CD4-positive, alpha-beta T cell treated with Interleukin-1 beta for 1 hour (primary cell): ENCODE measurements around the gene RAB21.

Experiments
- DNase-seq, 2 donors: peaks; one replicate each; pipeline ENCODE4 v3.0.0-alpha.2; 2020 to 2022

RAB21 gene, protein sequence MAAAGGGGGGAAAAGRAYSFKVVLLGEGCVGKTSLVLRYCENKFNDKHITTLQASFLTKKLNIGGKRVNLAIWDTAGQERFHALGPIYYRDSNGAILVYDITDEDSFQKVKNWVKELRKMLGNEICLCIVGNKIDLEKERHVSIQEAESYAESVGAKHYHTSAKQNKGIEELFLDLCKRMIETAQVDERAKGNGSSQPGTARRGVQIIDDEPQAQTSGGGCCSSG

DNA sequence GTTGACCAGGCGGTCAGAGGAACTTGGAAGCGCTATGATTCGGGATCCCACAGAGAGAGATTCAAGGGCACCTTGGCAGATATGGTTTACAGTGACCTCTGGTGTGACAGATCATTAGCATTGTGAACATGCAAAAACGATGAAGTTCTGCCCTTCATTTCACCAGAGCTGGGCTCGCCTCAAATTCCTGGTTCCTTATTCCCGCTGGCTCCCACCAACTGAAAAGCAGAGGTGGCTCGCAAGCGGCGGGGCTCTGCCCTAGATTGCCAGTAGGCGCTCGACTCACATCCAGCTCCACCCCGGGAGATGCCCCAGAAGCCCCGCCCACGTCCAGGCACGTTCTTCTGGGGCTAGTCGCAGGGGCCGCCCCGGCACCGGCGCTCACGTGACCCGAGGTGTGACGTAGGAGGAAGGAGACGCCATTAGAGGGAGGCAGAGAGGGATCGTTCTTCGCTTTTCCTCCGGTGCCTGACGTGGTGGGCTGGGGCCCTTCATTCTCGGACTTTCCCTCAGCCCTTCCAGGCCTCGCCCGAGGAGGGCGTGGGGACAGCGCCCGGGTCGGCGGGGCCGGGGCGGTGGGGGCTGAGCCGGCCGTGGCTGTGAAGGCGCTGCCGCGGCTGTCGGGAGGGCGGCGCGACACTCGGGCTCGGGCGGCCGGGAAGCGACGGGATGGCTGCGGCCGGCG is at the start of gene RAB21:
Gene RAB21 (plus strand): TSS at position 403 of the 685 bp plus-strand sequence. CDS start 267 bp downstream, at position 670.
- DNase-seq: peak; percentile 97 to 98

DNA sequence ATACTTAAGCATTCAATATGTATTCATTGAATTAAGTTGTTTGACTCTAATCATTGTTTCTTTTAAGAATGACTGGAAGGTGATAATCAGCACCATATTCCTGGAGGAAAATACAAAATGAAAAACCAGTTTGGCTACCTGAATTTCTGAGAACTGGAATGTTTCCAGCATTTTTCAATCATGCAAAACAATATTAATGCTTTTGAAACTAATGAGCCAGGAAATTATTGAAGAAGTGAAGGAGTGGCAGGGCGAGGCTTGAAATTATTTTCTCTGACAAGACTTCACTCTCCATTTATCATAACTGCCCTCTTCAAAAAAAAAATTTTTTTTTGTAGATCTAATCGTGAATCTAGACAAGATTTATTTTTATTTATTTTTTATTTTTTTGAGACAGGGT is 49.7 kb upstream of the RAB21 start:
- no peak for DNase-seq

DNA sequence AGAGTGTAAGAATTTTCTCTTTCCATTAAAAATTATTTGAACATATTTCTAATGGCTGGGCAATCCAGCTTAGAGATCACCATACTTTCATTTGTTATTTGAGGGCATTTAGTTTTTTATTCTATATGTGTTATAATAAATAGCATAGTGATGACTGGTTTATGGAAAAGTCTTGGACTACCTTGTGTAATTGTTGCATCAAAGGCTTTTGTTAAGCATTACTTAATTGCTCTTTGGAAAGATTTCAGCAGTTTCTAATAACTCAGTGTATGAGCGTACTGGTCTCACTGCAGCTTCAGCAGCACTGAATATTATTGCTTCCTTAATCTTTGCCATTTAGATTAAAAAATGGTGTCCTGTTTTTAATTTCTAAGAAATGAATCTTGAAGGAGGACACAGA is 46.0 kb upstream of the RAB21 start:
- no peak for DNase-seq

DNA sequence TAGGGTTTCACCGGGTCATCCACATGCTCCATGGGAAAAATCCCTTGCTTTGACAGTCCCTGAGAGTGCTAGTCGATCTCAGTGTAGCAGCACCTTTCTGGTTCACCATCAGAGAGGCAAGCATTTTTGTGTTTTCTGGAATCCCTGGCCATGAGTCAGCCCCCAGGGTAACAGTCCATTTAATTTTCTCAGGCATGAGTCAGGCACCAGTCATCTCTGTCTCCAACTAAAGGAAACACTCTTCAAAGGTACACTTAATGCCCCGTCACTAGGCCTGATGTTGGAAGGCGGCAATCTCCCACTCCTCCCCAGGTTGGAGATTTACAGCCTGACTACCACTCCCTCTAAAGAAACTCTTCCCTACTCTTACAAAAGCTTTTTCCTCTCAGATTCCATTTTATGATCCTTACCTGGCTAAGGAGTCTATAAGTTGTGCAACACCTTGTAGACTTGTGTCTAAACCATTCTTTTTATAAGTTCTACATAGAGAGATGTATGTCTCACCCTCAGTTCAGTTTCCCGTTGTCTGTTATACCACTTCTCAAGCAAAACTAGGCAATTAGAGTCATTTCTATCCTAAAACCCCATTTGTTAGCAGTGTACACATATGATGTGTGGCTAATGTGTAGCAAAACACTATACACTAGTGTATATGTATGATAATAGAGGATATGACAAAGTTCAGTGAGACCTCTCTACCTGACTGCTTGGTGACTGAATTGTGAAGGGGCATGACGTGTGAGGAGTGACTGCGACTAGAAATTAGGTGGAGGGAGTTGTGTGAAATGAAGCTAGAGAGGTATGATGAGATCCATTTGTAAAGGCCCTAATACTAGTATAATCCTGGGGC is 44.2 kb upstream of the RAB21 start:
- DNase-seq: no peak

DNA sequence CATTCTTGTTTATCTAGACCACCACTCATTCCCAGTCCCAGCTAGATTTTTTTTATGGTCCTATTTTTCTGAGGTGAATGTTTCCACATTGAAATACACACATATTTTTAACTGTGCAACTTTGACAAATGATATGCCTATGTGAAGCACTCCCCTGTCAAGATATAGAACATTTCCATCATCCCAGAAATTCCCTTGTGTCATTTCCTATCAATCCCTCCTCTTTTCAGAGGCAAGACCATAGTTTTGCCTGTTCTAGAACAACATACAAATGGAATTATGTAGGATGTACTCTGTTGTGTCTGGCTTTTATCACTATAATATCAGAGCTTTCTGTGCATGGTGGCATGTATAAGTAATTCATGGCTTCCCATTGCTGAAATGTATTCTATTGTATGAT is 36.1 kb upstream of the RAB21 start:
- no peak for DNase-seq

DNA sequence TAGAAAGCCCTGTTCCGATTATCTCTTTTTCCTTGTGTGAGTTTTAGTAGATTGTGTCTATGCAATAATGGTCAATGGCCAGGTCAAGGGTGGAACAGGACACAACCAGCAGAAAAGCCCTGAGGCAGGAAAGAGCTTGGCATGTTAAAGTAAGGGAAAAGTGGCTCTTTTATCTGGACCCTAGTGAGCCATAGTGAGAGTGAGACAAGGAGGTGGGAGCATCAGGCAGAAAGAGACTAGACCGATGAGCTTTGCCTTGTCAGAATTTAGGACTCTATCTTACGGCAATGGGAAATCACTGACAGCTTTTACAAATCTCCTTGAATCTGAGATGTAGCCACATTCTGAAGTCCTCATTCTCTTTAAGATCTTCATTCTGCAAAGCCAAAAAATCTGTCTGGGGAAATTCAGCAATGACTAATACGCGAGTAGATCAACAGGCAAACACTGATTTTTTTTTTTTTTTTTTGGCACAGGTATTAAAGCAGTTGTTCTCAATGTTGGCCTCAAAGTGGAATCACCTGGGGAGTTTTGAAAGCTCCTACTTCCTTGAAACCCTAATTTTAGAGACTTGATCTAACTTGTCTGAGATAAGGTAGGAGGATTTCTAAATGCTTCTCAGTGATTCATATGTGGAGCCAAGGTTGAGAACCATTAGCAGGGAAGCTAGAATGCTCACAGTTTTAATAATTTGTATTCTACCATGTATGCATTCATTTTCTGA is 34.9 kb upstream of the RAB21 start:
- no peak for DNase-seq

DNA sequence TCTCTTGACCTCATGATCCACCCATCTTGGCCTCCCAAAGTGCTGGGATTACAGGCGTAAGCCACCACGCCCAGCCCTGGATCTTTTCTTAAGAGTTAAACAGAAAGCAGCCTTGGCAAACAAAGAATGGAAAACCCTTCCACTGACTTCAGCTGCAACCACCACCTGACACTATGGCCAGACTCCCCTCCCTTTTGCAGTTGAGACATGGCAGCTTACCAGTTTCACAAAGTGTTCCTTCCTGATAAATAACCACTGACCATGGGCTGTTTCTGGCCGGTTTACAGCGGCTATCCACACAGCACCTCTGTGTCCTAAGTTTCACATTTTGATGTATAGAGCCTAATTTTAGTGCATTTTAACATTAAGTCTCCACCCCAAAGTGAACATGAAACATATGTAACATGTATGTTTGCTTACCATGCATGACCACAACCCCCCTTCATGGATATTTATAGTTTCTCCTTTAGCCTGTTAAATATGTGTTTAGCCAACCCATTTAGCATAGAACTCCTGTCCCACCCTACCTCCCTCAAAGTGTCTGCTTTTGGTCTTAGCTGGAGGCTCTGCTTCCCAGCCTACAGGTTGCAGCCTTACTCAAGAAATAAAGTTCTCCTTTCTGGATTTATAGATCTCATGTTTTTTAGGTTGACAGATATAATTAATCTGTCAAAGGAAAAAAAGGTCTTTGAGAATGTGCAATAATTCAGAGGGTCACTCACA is 32.7 kb upstream of the RAB21 start:
- DNase-seq: no peak

DNA sequence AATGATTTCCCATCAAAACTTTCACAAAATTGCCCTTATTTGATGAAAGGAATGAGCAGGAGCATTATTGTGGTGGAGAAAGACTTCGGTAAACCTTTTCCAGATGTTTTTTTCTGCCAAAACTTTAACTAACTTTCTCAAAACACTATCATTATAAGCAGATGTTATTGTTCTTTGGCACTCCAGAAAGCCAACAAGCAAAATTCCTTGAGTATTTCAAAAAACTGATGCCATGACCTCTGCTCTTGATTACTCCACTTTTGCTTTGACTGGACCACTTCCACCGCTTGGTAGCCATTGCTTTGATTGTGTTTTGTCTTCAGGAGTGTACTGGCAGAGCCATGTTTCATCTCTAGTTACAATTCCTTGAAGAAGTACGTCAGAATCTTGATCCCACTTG is 29.7 kb upstream of the RAB21 start:
- DNase-seq: no peak

DNA sequence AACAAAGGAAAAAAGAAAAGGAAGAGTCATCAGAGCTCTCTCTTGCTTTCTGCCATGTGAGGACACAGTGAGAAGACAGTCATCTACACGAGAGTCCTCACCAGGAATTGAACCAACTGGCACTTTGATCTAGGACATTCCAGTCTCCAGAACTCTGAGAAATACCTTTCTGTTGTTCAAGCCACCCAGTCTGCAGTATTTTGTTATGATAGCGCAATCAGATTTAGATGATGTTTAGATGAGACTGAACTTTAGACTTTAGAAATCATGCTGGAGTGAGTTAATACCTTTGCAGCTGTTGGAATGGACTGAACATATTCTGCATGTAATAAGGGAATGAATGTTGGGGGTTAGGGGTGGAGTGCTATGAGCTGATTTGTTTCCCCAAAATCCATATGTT is 28.1 kb upstream of the RAB21 start:
- no peak for DNase-seq

DNA sequence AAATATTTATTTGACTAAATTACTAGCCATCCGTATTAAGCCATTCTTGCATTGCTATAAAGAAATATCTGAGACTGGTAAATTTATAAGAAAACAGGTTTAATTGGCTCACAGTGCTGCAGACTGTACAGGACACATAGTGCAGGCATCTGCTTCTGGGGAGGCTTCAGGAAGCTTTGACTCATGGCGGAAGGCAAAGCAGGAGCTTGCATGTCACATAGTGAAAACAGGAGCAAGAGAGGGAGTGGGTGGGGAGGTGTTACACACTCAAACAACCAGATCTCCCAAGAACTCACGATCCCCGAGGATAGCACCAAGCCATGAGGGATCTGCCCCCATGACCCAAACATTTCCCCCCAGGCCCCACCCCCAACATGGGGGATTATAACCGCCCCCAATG is 26.7 kb upstream of the RAB21 start:
- no peak for DNase-seq

DNA sequence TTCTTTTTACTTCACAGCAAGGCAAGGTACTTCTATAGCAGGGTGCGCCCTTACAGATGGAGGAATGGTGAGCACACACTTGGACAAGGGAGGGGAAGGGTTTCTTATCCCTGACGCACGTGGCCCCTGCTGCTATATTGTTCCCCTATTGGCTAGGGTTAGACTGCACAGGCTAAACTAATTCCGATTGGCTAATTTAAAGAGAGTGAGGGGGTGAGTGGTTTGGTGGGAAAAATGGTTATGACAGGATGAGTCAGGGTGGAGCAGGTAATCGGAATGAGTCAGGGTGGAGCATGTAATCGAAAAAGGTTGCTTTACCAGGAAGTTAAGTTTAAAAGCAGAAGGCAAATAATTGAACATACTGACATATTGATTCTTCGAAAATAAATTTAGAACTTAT is 23.7 kb upstream of the RAB21 start:
- no peak for DNase-seq

DNA sequence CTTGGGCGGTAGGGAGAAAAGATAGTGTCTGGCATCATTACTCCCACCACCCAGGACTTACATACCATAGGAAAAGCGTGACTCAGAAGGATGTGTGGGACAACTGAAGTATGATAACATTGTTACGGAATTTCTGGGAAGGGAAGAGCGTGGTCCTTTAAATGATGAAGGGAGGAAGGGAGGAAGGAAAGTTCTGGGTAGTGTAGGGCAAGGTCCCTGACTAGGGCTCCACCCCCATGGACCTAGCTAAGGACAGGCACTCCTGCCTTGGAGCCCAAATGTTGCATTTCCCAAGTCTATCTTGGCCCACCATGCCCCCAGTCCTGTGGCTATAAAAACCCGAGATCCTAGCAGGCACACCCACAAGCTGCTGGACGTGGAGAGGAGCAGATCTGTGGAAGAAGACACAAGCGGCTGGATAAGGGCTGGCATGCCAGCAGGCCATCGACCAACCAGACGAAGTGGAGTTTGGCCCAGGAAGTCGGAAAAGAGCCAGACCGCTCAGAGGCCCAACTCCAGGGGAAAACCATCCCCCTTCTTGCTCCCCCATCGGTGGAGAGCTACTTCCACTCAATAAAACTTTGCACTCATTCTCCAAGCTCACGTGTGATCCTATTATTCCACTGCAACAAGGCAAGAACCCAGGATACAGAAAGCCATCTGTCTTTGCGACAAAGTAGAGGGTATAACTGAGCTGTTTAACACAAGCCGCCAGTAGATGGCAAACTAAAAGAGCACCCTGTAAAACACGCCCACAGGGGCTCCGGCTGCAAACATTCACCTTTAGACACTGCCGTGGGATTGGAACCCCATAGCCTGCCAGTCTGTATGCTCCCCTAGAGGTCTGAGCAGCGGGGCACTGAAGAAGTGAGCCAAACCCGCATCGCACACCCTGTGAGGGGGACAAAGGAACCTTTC is 23.0 kb upstream of the RAB21 start:
- DNase-seq: no peak

DNA sequence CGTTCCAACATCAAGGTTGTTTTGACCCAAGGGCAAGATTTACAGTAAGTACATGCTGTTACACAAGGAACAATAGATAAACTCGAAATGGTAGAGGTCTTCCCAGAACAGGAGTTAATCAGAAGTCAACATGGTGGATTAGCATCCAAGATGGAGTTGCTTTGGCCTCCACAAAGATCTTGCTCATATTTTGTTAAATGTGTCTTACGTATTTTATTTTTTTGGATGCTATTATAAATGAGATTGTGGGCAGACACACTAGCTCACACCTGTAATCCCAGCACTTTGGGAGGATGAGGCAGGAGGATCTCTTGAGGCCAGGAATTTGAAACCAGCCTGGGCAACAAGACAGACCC is 22.3 kb upstream of the RAB21 start:
- DNase-seq: no peak

DNA sequence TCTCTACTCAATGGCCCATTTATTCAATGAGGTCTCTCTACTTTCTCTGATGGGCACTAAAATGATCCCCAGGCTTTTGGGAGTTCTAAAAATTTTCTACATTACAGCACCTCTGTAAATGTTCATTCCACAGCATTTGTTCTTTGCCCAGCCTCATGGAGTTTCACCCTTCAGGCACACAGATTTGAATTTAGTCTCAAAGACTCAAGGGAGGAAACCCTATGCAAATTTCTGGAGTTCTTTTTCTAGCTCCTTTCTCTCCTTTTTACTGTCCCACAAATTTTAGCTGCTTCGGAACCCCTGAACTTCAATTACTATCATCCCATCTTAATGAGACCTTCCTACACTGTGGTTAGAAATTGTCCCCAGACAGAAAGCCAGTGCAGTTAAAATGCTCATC is 17.5 kb upstream of the RAB21 start:
- DNase-seq: no peak

DNA sequence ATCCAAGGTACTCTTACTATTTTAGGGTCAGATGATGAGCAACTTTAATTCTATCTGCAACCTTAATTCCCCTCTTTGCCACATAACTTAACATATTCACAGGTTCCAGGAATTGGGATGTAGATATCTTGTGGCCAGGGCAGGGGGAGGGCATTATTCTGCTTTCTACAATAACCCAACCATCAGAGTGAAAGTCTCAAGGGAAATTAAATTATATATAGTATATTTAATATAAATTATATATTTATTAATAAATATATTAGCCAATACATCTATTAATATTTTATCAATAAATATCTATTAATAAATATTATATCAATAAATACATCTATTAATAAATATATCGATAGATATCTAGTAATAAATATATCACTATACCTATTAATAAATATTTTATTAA is 11.7 kb upstream of the RAB21 start:
- no peak for DNase-seq

DNA sequence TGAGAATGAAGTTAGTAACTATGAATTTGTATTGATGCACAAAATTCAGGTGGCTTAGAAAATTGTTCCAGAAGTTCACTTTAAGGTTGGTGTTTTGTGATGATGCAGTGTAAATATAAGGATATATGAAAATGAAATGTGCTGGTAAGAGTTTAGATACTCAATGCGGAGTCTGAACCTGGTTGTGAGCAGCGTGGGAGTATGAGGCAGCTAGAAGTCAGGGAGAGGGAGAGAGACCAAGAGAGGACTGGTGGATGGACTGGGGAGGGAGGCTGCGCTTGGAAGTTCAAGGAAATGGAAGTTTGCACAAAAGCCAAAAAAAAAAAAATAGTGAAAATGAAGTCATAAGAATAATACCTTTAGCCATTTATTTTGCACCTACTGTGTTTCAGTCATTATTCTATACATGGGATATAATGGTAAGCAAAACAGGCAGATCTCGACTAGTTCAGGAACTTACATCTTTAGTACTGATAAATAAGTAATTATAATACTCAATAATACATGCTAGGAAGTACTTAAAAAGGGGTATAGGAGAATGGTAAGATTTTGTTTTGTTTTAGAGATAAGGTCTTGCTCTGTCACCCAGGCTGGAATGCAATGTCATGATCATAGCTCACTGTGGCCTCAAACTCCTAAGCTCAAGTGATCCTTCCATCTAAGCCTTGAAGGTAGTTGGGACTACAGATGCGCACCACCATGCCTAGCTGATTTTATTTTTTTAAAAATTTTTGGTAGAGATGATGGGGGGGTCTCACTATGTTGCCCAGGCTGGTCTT is 10.0 kb upstream of the RAB21 start:
- DNase-seq: no peak

DNA sequence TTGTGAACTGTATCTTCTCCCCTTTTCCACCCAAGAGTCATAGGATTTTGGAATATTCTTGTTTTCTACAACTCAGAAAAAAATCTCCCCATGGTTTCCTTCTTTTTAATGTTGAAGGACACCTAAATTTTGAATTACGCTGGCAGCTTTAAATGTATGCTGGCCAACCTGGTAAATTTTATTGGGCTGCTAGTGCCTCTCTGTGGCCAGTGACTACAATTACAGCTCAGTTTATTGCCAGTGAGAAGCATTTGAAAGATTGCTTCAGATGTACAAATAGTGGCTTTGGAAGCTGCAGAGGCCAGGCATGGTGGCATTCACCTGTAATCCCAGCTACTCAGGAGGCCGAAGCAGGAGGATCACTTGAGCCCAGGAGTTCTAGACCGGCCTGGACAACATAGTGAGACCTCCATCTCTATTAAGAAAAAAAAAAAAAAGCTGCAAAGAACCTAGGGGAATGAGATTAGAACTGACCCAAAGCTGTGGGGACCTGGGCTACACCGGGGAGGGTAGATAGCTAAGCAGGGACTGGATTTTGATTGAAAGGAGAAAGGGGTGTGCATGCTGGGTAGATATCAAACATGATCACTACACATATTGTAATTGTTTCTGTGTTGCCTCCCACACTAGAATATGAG is 7.6 kb upstream of the RAB21 start:
- DNase-seq: peak; percentile 62 to 73

DNA sequence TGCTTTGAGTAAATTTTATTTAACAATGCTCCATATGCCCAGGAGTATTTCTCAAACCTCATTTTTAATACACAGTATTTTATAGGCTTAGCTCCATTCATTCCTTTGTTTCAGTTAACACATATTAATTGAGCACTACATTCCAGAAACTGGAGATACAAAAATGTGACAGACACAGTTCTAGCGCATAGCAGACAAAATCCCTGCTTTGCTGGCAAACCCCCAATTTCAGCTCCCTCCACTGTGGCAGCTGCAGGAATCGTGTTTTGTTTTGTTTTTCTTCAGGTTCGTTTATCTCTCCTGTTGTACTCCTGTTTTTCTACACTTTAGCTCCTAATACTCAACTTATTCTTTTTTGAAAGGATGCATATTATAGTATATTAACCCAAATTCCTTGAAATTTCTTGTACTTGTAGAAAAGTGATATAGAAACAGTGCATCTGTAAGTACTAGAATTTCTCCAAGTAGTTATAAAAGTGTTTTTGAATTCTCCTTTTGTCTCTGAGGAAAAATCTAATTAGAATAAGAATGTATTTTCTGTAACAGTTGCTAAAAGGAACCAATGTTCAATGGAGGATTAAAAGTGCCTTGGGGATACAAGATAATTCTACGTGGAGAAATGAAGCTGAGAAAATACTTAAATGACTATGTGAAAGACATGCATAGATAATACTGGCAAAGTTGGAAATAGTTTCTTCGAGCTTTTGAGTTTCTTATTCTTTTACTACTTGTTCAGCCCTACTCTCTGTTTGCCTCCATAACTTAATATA is 6.4 kb upstream of the RAB21 start:
- no peak for DNase-seq

DNA sequence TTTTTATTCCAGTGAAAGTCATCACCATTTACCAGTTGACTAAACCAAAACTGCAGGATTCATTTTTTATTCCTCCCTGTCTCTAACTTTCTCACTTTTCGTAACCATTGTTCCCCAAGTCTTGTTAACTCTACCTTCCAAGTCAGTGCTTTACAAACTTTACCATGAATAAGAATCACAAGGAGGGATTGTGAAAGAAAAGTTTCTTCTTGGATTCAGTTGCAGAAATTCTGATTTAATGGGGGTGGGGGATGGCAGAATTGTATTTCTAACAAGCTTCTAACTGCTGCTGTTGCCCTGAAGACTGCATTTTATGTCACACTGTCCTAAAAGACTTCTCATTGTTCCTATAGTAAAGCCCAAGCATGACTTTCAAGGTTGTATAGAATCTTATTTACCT is 5.0 kb upstream of the RAB21 start:
- DNase-seq: no peak
